Stimulated activated CD4-positive, alpha-beta T cell treated with anti-CD3 and anti-CD28 coated beads, Interleukin-15, amount 100 ng/mL, for 1 hour (primary cell): ENCODE measurements around the gene INTS12.

Experiments
- DNase-seq, 2 donors: peaks; one replicate each; pipeline ENCODE4 v3.0.0-alpha.2; 2020; ENCODE audit warnings: low read depth in 1 of 2, low spot score in 1 of 2

Gene INTS12

DNA sequence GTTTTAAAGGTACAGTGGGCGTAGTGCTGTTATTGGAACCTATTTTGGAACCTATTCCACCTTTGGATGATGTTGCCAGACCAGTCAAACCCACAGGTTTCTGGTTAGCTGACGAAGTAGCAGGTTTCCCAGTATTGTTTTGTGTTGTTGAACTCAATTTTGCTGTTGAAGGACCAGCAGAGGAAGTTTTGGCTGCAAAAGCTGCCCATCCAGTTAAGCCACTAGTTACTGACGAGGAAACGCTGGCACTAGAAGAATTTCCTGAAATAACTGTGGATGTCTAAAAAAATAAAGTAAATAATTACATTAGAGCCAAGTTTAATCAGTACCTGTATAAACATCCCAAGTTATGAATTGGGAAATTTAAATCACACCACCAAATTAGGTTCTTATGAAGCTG, 25.5 kb downstream of the INTS12 start:
- DNase-seq = no peak

- no peak for DNase-seq
Measured at GRCh38 chr4:105679186-105679585, 29.3 kb downstream of the INTS12 start.

DNA sequence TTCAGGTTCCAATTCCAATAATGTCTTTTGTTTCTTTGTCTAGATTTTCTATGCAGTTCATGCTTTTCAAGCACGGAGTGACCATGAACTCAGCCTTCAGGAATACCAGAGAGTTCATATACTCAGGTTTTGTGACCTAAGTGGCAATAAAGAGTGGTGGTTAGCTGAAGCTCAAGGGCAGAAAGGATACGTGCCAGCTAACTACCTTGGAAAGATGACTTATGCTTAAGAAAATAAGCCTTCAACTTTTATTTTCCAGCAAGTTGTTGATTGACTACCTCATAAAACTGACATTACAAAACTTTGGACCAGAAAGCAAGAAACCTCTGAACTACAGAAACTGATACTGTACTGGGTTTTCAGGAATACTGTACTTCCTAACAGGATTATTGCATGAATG, 30.8 kb downstream of the INTS12 start:
- DNase-seq = no peak

DNA sequence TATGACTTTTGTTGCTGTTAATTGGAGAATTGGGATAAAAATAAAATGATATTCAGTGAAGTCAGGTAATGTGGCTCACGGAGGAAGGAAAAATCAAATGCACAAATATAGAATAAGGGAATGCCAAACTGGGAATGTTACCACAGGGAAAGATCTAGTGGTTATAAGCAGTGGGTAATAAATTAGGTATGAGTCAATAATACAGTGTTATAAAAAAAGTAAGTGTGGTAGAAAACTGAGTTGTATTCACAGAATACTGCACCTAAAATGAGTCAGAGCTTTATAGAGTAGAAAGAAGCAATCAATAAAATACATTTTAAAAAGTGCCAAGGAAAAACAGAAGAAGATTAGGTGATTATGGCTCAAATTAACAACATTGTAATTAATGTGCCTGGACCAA, 34.5 kb downstream of the INTS12 start:
- DNase-seq = no peak

DNA sequence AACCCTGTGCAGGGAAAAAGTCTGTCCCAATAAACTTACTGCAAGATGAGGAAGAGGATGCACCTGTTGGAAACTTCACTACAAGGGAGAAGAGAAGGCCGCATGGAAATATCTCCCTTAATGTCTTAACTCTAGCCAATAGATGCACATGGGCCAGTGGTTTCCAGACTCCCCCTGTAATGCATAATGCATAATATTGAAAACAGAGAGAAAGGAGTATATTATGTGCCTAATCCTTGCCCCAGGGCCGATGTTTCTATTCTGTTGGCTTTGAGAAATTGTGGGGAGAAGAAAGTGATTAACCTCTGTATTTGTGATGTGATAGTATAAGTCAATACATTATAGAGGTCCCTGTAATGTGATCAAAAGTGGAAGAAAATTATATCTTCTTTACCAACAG, 37.2 kb downstream of the INTS12 start:
- no peak for DNase-seq

GRCh38 chr4:105670684-105671083, 37.8 kb downstream of the INTS12 start:
- no peak for DNase-seq

DNA sequence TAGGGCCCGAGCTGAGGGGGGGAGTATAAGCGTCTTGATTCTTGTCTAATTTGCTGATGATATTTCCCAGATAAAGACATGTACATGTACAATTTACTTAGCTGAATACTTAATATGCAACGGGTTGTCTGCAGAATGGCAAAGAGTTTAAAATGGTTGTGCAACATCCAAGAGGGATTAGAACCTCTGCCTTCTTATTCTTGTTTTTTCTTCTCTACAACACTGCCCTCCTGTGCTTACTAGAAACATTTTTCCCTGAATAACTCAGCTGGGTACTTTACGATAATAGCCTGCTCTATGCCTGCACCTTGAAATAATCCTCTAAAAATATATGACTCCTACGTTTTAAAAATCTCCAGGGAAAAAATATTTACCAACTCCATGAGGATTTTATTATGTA, 41.8 kb downstream of the INTS12 start:
- DNase-seq = no peak

DNA sequence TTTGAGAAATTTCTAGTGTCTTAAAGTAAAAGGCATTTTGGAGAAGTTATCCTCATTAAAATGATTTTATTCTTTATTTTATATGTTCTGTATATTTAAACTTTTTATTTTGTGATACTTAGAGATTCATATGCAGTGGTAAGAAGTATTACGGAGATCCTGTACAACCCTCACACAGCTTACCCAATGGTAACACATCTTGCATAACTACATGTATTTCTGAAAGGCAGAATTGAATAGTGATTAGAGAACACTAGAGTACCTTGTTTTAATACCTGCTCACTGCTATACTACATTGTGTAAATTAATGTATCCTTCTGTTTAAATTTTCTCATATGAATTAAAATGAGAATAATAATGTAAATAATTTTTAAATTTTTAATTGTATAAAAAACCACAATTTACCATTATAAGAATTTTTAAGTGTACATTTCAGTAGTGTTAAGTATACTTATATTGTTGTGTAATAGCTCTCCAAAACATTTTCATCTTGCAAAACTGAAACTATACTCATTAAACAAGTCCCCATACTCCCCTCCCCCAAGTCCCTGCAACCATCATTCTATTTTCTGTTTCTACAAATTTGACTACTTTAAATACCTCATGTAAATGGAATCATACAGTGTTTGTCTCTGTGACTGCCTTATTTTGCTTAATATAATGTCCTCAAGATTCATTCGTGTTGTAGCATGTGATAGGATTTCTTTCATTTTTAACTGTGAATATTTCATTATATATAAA, 45.4 kb downstream of the INTS12 start:
- no peak for DNase-seq

DNA sequence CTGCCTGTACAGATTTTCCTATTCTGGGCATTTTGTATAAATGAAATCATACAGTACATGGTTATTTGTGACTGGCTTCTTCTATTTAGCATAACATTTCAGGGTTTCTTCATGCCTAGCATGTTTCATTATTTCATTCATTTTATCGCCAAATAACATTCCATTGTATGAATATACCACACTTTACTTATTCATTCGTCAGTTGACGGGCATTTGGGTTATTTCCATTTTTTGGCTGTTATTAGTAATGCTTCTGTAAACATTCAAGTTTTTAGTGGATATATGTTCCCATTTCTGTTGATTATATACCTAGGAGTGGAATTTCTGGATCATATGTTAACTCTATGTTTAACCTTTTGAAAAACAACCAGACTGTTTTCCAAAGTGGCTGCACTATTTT, 47.5 kb downstream of the INTS12 start:
- no peak for DNase-seq

DNA sequence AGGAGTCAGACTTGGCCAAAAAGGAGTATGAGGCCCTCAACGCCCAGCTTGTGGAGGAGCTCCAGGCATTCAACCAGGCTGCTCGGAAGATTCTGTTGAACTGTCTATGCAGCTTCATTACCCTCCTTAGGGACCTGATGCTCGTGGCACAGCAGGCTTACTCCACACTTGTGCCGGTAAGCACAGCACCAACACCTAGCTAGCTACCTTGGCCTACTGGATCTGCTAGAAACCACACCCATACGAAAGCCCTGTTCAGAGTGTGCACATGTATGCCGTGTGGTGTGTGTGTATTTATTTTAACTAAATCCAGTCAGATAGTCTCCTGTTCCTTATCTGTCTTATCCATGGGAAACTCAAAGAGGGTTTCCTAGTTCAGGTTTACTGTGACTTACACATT, 49.3 kb downstream of the INTS12 start:
- no peak for DNase-seq

DNA sequence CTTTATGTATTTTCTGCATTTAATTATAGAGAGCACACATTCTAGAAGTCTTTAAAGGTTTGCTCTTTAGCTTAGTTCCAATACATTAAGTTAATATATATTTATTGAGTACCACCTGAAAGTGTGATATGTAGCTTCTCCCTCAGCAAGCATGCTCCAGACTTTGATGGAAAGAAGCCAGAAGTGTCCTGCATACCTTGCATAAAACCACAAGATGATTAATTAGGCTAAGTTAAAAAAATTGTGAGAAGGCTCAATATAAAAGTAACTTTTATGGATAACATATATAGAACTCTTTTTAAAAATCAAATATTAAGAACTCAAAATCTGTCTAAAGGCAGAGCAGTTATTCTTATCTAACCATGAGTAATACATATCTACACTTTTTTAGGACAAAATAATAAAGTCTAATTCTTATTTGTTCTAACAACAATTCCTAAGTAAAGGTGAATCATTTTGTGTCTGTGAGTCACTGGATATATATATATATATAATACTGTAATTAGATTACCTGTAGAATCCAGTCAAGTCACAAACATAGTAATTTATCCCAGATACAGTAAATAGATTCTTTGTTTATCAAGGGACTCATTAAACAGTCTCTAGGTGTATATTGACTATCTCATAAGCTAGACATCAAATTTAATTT, 51.2 kb downstream of the INTS12 start:
- no peak for DNase-seq

DNA sequence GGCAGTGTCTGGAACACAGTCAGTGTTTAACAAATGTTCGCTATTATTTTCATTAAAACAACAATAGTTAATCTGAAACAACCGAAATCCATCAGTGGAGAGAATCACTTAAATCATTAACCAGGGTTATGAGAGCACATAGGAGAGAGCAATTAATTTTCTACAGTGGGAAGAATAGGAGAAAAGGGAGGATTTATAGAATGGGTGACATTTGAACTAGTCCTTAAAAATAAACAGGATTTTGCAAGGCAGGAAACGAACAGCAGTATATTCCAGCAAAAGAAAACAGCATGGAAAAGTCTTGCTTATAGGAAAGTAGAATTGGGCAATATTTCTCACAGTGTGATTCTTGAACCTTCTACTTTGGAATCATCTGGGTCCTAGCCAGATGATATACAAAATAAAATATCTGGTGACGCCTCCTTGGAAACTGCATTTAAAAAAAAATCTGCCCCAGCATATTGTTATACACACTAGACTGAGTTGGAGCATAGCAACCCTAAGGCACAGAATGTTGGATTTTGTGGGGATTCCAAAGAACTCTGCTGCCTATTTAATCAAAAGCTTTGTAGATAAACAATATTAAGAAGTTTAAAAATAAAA, 56.1 kb downstream of the INTS12 start:
- no peak for DNase-seq

DNA sequence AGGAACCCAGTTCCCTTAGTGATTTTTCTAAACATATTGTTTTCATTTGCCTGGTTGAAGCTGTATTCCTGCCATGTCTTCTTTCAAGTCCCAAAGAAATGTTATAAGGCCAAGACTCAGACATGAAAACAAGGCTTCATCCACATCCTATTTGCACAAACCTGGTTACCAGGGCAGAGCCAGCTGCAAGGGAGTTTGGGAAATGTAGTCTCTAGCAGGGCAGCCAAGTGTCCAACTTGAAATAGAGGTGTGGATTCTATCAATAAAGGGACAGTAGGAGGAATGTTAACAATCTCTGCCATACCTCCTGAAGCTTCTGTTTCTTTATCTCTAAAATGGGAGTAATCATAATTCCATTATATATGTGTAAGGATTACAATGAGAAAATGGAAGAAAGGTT, 56.6 kb downstream of the INTS12 start:
- no peak for DNase-seq

GRCh38 chr4:105650190-105650589, 58.3 kb downstream of the INTS12 start:
- DNase-seq = no peak

DNA sequence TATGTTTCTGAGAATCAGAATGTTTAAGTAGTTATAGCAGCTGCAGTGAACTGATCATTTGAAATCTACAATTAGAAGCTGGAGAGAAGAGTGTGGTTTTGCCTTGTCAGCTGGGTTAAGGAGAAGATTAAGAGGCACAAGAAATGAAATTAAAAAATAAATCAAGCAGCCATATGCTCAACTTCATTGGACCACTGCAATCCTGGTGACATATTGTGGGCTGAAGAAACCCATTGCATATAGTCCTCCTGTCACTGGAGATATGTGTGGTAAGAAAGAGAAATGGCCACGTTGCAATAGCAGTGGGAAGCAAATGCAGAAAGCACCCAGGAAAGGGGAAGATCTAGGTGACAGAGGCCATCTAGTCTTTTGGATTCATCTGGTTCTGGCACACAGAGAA, 63.0 kb downstream of the INTS12 start:
- DNase-seq = no peak

DNA sequence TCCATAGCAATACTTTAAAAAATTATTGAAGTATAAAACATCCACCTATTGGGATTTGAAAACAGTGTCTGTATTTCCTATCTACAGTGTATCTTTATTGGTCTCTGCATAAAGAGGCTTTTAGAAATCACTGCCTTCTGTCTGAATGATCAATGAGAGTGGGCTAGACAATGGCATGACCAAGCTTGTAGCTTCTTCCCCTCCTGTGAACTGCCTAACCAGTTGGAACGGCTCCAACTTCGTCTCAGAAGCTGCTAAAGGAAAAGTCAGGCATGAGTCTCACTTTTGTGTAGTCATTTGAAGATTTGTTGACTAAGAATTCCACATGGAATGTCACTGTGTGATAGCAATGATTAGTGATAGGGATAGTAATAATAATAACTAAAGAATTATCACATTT, 64.2 kb downstream of the INTS12 start:
- DNase-seq = no peak

DNA sequence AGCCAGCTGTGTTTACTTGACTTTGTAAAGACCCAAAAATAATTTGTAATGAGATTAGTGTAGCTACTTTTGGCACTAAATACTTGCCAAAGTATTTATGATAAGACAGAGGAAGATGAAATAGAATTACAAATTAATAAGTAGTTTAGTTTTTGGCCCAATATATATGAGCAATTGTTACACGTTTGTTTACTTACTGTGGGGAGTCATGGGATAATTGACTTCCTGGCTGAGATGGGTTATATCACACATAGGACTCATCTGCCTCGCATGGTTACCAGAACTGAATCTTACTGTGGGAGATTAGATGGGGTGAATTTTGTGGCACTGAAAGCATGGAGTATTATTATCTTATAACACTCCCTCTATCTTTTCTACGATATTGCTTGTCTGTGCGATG, 66.6 kb downstream of the INTS12 start:
- DNase-seq = no peak

DNA sequence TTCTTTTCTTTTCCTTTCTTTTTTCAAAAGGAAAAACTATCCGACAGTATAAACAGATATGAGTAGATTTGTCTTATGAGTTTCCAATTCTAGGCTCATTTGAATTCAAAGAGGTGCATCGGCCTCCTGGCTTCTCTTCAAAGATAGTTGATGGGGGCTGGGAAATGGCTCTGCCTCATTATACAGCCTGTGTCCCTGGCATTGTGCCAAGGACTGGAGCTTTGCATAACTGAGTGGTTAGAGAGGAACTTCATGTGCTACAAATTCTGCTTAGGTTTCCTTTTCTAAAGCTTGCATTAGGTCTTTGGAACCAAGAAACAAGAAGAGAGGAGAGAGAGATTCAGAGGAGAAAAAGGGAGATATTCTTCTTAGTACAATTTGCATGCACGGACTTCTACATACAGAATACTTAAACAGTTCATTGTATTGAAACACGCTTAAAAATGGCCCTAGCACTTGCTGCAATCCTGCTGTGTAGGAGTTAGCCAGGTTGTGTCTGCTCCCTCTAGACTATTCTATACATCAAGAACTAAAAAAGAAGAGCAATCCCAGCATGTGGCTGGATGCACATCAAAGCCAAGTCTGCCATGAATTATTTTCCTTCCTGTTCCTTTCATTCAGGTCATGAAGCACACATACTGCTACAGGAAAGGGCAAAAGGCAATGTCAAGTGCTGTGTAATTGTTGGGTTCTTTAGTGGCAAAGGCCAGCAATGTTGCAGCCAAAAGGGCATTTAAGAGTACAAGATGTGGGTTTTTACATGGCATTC, 70.9 kb downstream of the INTS12 start:
- DNase-seq = no peak

DNA sequence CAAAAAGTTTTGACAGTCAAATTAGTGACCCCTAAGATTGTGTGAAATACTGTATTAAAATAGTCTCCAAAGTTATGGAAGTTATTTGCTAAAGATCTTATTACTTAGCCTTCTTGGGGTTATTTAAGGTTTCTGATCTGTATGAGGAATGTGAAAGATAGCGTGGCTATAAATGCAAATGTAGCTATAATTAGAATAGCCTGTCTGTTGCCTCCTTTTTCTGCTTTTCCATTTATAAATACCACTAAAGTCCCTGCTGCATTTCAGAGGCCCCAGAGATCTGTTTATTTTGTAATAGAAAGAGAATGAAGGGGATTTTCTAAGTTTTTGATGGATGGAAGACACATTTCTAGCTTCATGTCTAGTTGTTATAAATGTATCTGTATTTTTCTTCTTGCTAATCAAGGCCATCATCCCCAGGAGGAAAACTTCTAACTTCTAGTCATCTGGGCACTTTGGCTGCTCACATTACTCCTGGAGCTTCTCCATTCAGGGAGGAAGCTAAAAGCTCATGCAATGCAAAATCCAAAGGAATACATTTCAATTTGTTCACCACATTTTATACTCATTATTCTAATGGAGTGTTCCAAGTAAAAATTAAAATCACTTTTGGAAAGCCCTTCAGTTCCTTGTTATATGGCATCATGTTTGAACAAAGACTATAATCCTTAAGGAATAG, 73.9 kb downstream of the INTS12 start:
- no peak for DNase-seq

DNA sequence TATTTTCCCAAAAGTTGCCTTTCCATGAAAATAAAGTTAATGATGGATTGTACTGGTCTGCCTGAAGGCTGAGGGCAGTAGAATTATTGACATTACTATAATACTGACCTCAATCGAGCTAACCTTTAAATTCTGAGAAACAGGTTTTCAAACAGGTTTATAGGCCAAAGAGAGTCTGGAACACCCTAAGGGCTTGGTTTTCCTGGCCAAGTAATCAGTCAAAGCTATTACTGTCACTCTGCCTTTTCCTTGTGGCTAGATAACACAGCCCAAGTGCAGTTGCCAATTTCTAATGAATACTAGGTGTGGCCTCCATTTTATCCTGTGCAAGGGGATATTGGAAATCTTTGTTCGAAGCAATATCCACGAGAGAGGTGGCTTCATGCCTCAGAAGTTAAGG, 75.2 kb downstream of the INTS12 start:
- no peak for DNase-seq
